HepG2 (cell line): Measurements from ENCODE around the gene BLOC1S4. TPM values are rescaled to one million over a fixed set of nuclear protein-coding genes. Genes with fewer than 3 reads are reported as not detected.

Source experiments
- FOXO4 ChIP-seq: sonication (generic); formaldehyde crosslinking; conservative IDR thresholded peaks from 2 replicates; pipeline ENCODE4 v1.8.1; 2023; ENCODE audit warnings: missing genetic modification reagents
- HOMEZ ChIP-seq: IDR thresholded peaks from 2 replicates; pipeline ENCODE4 v1.6.1; 2016; ENCODE audit warnings: low read depth
- HOXA3 ChIP-seq: sonication (generic); formaldehyde crosslinking; IDR thresholded peaks from 2 replicates; pipeline ENCODE4 v1.5.0; 2020; ENCODE audit warnings: missing genetic modification reagents
- PRPF4 ChIP-seq: fragments of 200-400 bp; formaldehyde crosslinking; IDR thresholded peaks from 2 replicates; pipeline ENCODE4 v1.6.1; 2016; ENCODE audit warnings: low read length, low read depth; ENCODE audit not compliant: poor library complexity, severe bottlenecking
- ZBED4 ChIP-seq: sonication (generic); formaldehyde crosslinking; IDR thresholded peaks from 2 replicates; pipeline ENCODE4 v1.4.0; 2020; ENCODE audit warnings: missing genetic modification reagents, borderline replicate concordance
- ZBTB40 ChIP-seq, 2 experiments: fragments of 450-650 bp in 1 of 2; sonication (generic) in 1 of 2; formaldehyde crosslinking in 1 of 2; IDR thresholded peaks; 2 replicates each; pipeline versions ENCODE4 v1.6.1 to v1.8.0; 2016 to 2022; ENCODE audit warnings: antibody characterized with exemption in 1 of 2, mild to moderate bottlenecking in 1 of 2, missing genetic modification reagents in 1 of 2
- ZNF512 ChIP-seq: sonication (generic); formaldehyde crosslinking; IDR thresholded peaks from 2 replicates; pipeline ENCODE4 v1.4.0; 2020; ENCODE audit warnings: mild to moderate bottlenecking, missing genetic modification reagents
- ZNF768 ChIP-seq: sonication (generic); formaldehyde crosslinking; IDR thresholded peaks from 2 replicates; pipeline ENCODE4 v1.4.0; 2020; ENCODE audit warnings: missing genetic modification reagents
- polyA plus RNA-seq, 8 experiments: library from polyadenylated mRNA; depleted of rRNA in 3 of 8; stranded (reverse) in 7 of 8; unstranded in 1 of 8; fragments of >200 nt; fragmentation: Illumina TruSeq in 4 of 8; extraction: Trizol in 4 of 8; gene quantifications; 2 replicates each; pipeline versions ENCODE4 v1.2.1 to v1.2.3, GENCODE V29; 2011 to 2016; ENCODE audit warnings: low read depth in 4 of 8, missing spikeins in 1 of 8, mixed read lengths in 1 of 8; ENCODE audit not compliant: insufficient read depth in 1 of 8
- total RNA-seq, 5 experiments: library from RNA; depleted of rRNA; stranded (reverse); fragments of >200 nt; fragmentation: Illumina TruSeq; extraction: Trizol; gene quantifications; 2 replicates each; pipeline ENCODE4 v1.2.3, GENCODE V29; 2016; ENCODE audit warnings: low read depth in 1 of 5

Gene BLOC1S4
- total and polyA plus RNA-seq, 2 of the 13 experiments (the other 11 are each of a cell fraction or from before 2014, with no cell fraction given) = 15.5 to 20.9 TPM

- TF ChIP-seq HOMEZ = peak; percentile 79; the same call in 1 of the 2 replicates
- TF ChIP-seq ZNF512 (CRISPR knock-in tag) = no peak
- peak; percentile 94 for TF ChIP-seq ZBED4 (CRISPR knock-in tag)
- TF ChIP-seq ZBTB40 (IDR thresholded peaks at IDR 0.05) = no peak
- TF ChIP-seq ZBTB40 (CRISPR knock-in tag; IDR thresholded peaks at IDR 0.05) = peak; percentile 89
- TF ChIP-seq HOXA3 = peak; percentile 97
- TF ChIP-seq ZNF768 (CRISPR knock-in tag) = peak; percentile 68; the same call in 1 of the 2 replicates
- no peak for TF ChIP-seq PRPF4
- TF ChIP-seq FOXO4 (CRISPR knock-in tag) = no peak
Measured at GRCh38 chr4:6695660-6696610, 20.0 kb upstream of the BLOC1S4 start (continued).
